GM12878 (cell line): ENCODE data around the gene HJURP. TPM values are rescaled to one million over a fixed set of nuclear protein-coding genes. Genes with fewer than 3 reads are reported as not detected.

ENCODE experiments used
- ATAC-seq: fragments of 200-7000 bp; cut with Tn5 transposase; 3 replicates; pipeline ENCODE4 v1.9.1; 2020; ENCODE audit warnings: mild to moderate bottlenecking, moderate library complexity
- BruUV-seq: library from RNA; stranded (reverse); fragments of 400-500 nt; replicated peaks from 2 replicates; lab custom pipeline; 2021; lab: Mats Ljungman, UMichigan
- CTCF ChIA-PET: fragments of 300-600 bp; sonication (Branson Sonifier 250); formaldehyde crosslinking; extraction: SDS; loops from one replicate; lab custom pipeline; 2021; ENCODE audit warnings: inconsistent platforms; lab: Yijun Ruan, JAX
- POLR2A ChIA-PET: fragments of 350-600 bp; formaldehyde crosslinking; extraction: SDS; loops from one replicate; lab custom pipeline; 2021; ENCODE audit warnings: inconsistent platforms; lab: Charles Lee
- RAD21 ChIA-PET: fragments of 300-600 bp; sonication (Branson Sonifier 250); formaldehyde crosslinking; loops from one replicate; lab custom pipeline; 2023; ENCODE audit warnings: antibody characterized with exemption; ENCODE audit not compliant: unreplicated experiment; lab: Charles Lee
- SMC1A ChIA-PET: fragments of 300-600 bp; sonication (Branson Sonifier 250); formaldehyde crosslinking; loops from one replicate; lab custom pipeline; 2023; ENCODE audit not compliant: unreplicated experiment, uncharacterized antibody; lab: Charles Lee
- DNase-seq: peaks from one replicate; pipeline ENCODE4 v3.0.0-alpha.2; 2011; ENCODE audit warnings: low read depth, low spot score
- FAIRE-seq: peaks from 3 replicates; lab custom pipeline; 2011; peaks lifted over from hg19 to GRCh38; lab: Jason Lieb, UNC
- H2AFZ ChIP-seq: 2 replicates; pipeline ENCODE4 v1.6.0; 2011; ENCODE audit warnings: low read depth, low read length, control low read depth; ENCODE audit not compliant: control insufficient read depth
- H3K27ac ChIP-seq: 2 replicates; pipeline ENCODE4 v1.5.1; 2011; ENCODE audit warnings: control low read depth; ENCODE audit not compliant: control insufficient read depth, insufficient read depth
- H3K27me3 ChIP-seq, 2 experiments: replicated peaks in 1 of 2; 2 replicates each; pipeline versions ENCODE4 v1.6.0 to v1.6.1; 2011; ENCODE audit warnings: low read length in 1 of 2; ENCODE audit not compliant: control insufficient read depth in 2 of 2, insufficient read depth in 2 of 2
- H3K36me3 ChIP-seq, 2 experiments: 2 replicates each; pipeline ENCODE4 v1.5.1; 2011; ENCODE audit warnings: low read length in 1 of 2; ENCODE audit not compliant: control insufficient read depth in 2 of 2, insufficient read depth in 2 of 2
- H3K4me1 ChIP-seq: 2 replicates; pipeline ENCODE4 v1.6.1; 2011; ENCODE audit warnings: mild to moderate bottlenecking, low read length, moderate library complexity, mixed read lengths; ENCODE audit not compliant: control insufficient read depth, insufficient read depth
- H3K4me2 ChIP-seq: 2 replicates; pipeline ENCODE4 v1.6.0; 2011; ENCODE audit warnings: control low read depth; ENCODE audit not compliant: control insufficient read depth, insufficient read depth
- H3K4me3 ChIP-seq: fragments of 200-600 bp; sonication (generic); 2 replicates; pipeline ENCODE4 v1.5.1; 2016
- H3K79me2 ChIP-seq: 2 replicates; pipeline ENCODE4 v1.6.0; 2011; ENCODE audit warnings: low read length; ENCODE audit not compliant: control insufficient read depth, insufficient read depth
- H3K9ac ChIP-seq: 2 replicates; pipeline ENCODE4 v1.8.0; 2011; ENCODE audit warnings: low read length, control low read depth, mixed read lengths; ENCODE audit not compliant: control insufficient read depth, insufficient read depth
- H3K9me3 ChIP-seq: replicated peaks from 3 replicates; pipeline ENCODE4 v1.5.1; 2011; ENCODE audit warnings: mild to moderate bottlenecking, low read length; ENCODE audit not compliant: control insufficient read depth, insufficient read depth
- H4K20me1 ChIP-seq: 2 replicates; pipeline ENCODE4 v1.6.0; 2011; ENCODE audit not compliant: control insufficient read depth, insufficient read depth
- BCL11A ChIP-seq: IDR thresholded peaks from 2 replicates; pipeline ENCODE4 v1.6.1; 2011; ENCODE audit warnings: low read depth, low read length
- DPF2 ChIP-seq: fragments of 450-650 bp; IDR thresholded peaks from 2 replicates; pipeline ENCODE4 v1.6.1; 2017; ENCODE audit warnings: mild to moderate bottlenecking
- IKZF2 ChIP-seq, 2 experiments: fragments of 450-650 bp; IDR thresholded peaks; 2 replicates each; pipeline ENCODE4 v1.6.1; 2017; ENCODE audit warnings: mild to moderate bottlenecking in 2 of 2, moderate library complexity in 2 of 2
- JUNB ChIP-seq: IDR thresholded peaks from 2 replicates; pipeline ENCODE4 v1.6.1; 2016; ENCODE audit warnings: antibody characterized with exemption, mild to moderate bottlenecking
- MEF2B ChIP-seq: fragments of 450-650 bp; IDR thresholded peaks from 2 replicates; pipeline ENCODE4 v1.6.1; 2018; ENCODE audit warnings: mild to moderate bottlenecking, moderate library complexity; ENCODE audit not compliant: partially characterized antibody, poor library complexity, severe bottlenecking
- NFXL1 ChIP-seq: fragments of 450-650 bp; IDR thresholded peaks from 2 replicates; pipeline ENCODE4 v1.6.1; 2017; ENCODE audit warnings: antibody characterized with exemption, mild to moderate bottlenecking, borderline replicate concordance
- NRF1 ChIP-seq: conservative IDR thresholded peaks from 2 replicates; pipeline ENCODE4 v1.6.1; 2011; ENCODE audit warnings: mild to moderate bottlenecking, low read depth, low read length, improper control_type of control experiment
- POU2F2 ChIP-seq: IDR thresholded peaks from 3 replicates; pipeline ENCODE4 v1.6.1; 2011; ENCODE audit warnings: low read depth, mild to moderate bottlenecking, low read length, borderline replicate concordance
- RAD21 ChIP-seq: IDR thresholded peaks from 2 replicates; pipeline ENCODE4 v1.6.1; 2011; ENCODE audit warnings: mild to moderate bottlenecking, low read depth, low read length, moderate library complexity; ENCODE audit not compliant: insufficient read depth
- RB1 ChIP-seq: fragments of 450-650 bp; formaldehyde crosslinking; IDR thresholded peaks from 2 replicates; pipeline ENCODE4 v1.6.1; 2017; ENCODE audit warnings: mild to moderate bottlenecking, borderline replicate concordance
- SIN3A ChIP-seq: IDR thresholded peaks from 2 replicates; pipeline ENCODE4 v1.6.1; 2012; ENCODE audit warnings: low read depth, low read length, improper control_type of control experiment
- SMC3 ChIP-seq: IDR thresholded peaks from 2 replicates; pipeline ENCODE4 v1.6.1; 2011; ENCODE audit warnings: low read length, improper control_type of control experiment, borderline replicate concordance
- SREBF2 ChIP-seq: IDR thresholded peaks from 2 replicates; pipeline ENCODE4 v1.6.1; 2012; ENCODE audit warnings: mild to moderate bottlenecking, low read length
- SUZ12 ChIP-seq: fragments of 200-600 bp; sonication (generic); IDR thresholded peaks from one replicate; pipeline ENCODE4 v1.6.1; 2018; ENCODE audit warnings: antibody characterized with exemption, mild to moderate bottlenecking; ENCODE audit not compliant: unreplicated experiment
- TBL1XR1 ChIP-seq: IDR thresholded peaks from 2 replicates; pipeline ENCODE4 v1.6.1; 2012; ENCODE audit warnings: low read depth, low read length, improper control_type of control experiment
- TCF12 ChIP-seq: IDR thresholded peaks from 2 replicates; pipeline ENCODE4 v1.6.1; 2011; ENCODE audit warnings: low read depth, mild to moderate bottlenecking, low read length
- TCF3 ChIP-seq: IDR thresholded peaks from 2 replicates; pipeline ENCODE4 v1.6.1; 2012; ENCODE audit warnings: low read depth, mild to moderate bottlenecking, low read length, borderline replicate concordance; ENCODE audit not compliant: insufficient read depth
- ZNF622 ChIP-seq: fragments of 450-650 bp; IDR thresholded peaks from 2 replicates; pipeline ENCODE4 v1.6.1; 2017; ENCODE audit warnings: mild to moderate bottlenecking, inconsistent platforms
- WGBS: methylation state at CpG from one replicate; pipeline ENCODE4 v1.1.6; 2016; ENCODE audit warnings: low lambda C conversion rate; ENCODE audit not compliant: insufficient replicate concordance, insufficient coverage; ENCODE audit errors: missing lambda C conversion rate; 5-methylcytosine and 5-hydroxymethylcytosine counted together
- in situ Hi-C: fragments of 300-500 bp; cut with MboI; formaldehyde crosslinking; loops from 9 replicates; pipeline ENCODE4 v1.14.3; 2018; ENCODE audit warnings: mixed read lengths
- intact Hi-C: fragments of 100-400 bp; cut with micrococcal nuclease; formaldehyde crosslinking; loops from one replicate; pipeline ENCODE4 v1.14.2; 2022; ENCODE audit not compliant: unreplicated experiment
- polyA plus RNA-seq, 11 experiments: library from polyadenylated mRNA; depleted of rRNA in 4 of 11; unstranded in 6 of 11; stranded (reverse) in 5 of 11; fragments of >200 nt; fragmentation: Nextera tagmentation in 4 of 11; fragmentation: Illumina TruSeq in 1 of 11; extraction: Ambion mirVana in 4 of 11; extraction: Trizol in 1 of 11; gene quantifications; 1 replicate in 1 of 11; 2 replicates in 10 of 11; pipeline versions ENCODE4 v1.2.1 to v1.2.3, GENCODE V29; 2011 to 2016; ENCODE audit warnings: inconsistent platforms in 2 of 11, missing spikeins in 2 of 11, low read depth in 1 of 11
- total RNA-seq, 4 experiments: library from RNA; depleted of rRNA in 3 of 4; stranded (reverse); fragments of >200 nt in 3 of 4; fragmentation: Illumina TruSeq in 1 of 4; extraction: Trizol in 1 of 4; gene quantifications; 2 replicates each; pipeline versions ENCODE4 v1.2.1 to v1.2.3, GENCODE V29; 2013 to 2021
- TF ChIP-seq, protein P1 (sequence below): IDR thresholded peaks from 2 replicates; pipeline ENCODE4 v1.6.1; 2011; ENCODE audit warnings: mild to moderate bottlenecking, low read depth, low read length, moderate library complexity; ENCODE audit not compliant: insufficient replicate concordance

Gene HJURP
- total and polyA plus RNA-seq, 10 of the 15 experiments (the other 5 are each of a cell fraction or from before 2014, with no cell fraction given), result 12.7 to 68.9 (median 44.4) TPM

DNA sequence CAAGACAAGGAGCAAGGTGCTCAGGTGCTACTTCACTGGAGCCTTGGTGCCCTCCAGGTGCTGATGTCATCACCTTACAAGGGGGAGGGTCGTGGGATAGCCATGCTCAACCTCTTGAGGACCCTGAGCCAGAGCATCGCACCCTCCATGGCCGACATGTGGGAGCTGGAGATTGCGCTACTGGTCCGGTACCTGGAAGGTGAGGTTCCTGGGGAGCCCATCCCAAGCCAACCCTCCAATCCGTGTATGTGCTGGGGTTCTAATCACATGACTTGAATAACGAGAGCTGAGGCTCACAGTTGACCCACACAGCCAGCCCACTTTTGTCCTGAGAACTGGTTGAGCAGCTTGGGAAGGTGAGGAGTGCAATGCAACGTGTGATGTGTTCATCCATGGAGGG, 50.3 kb downstream of the HJURP start:
- ChIA-PET CTCF (no interaction called here), POLR2A (no interaction called here), SMC1A (no interaction called here), RAD21 (no interaction called here)
- ATAC-seq (no peak), DNase-seq (no peak), FAIRE-seq (no peak)
- BruUV-seq, result no TSS peak
- Histone ChIP-seq H3K4me3 (no peak overlapping the region), H3K9me3 (no peaks in the 10 kb centered on the region), H2AFZ (no peak overlapping the region), H3K4me2 (no peak overlapping the region), H3K36me3 (no peaks in the 10 kb centered on the region), H4K20me1 (no peaks in the 10 kb centered on the region), H3K4me1 (no peaks in the 10 kb centered on the region), H3K9ac (no peak overlapping the region), H3K27me3 (no peaks in the 10 kb centered on the region; a peak in 2 of 4 replicates), H3K79me2 (no peaks in the 10 kb centered on the region), H3K27ac (no peak overlapping the region)
- intact Hi-C loops, result no loop called here
- TF ChIP-seq ZNF622 (no peak), JUNB (no peak), SUZ12 (no peak), TBL1XR1 (no peak), NFXL1 (no peak), RB1 (no peak)
- WGBS, result 49% methylated on average over 8 of the region's 8 CpGs
- in situ Hi-C loops, result no loop called here

DNA sequence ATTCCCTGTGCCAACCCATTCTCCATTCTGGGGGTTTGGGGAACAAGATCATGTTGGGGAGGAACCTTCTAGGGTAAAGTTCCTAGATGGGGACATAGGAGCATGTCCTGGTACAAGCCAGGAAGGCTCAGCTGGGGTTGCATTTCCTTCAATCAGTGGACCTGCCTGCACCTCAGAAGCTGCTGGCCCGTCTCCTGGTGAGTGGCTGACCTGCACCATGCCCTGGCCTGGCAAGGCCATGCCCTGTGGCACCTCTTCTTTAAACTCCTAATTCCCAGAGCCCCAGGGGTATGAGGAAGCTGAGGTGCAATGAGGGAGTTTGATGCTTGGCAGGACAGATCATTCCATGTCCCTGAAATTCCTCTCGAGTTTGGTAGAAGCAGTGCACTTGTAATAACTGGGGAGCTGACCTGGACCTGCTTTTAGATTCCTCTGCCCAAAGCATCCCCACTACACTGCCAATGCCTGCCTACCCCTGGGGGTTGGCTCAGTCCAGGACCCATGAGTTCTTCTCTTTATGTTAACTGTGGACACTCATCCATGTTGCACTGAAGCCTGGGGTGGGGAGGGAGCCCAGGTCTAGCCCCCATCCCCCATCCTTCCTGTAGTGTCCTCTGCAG, 50.9 kb downstream of the HJURP start:
- no peaks in the 10 kb centered on the region for H3K9me3 ChIP-seq
- FAIRE-seq (no peak), ATAC-seq (no peak), DNase-seq (no peak)
- ChIA-PET SMC1A (no interaction called here), RAD21 (no interaction called here), CTCF (no interaction called here), POLR2A (no interaction called here)
- no peaks in the 10 kb centered on the region for H3K36me3 ChIP-seq
- in situ Hi-C loops (no loop called here), intact Hi-C loops (no loop called here)
- H3K4me3 ChIP-seq, result no peak overlapping the region
- no TSS peak for BruUV-seq
- H2AFZ ChIP-seq, result no peak overlapping the region
- no peaks in the 10 kb centered on the region for H3K4me1 ChIP-seq
- no peaks in the 10 kb centered on the region for H4K20me1 ChIP-seq
- no peak overlapping the region for H3K9ac ChIP-seq
- WGBS, result 3% methylated on average over 2 of the region's 2 CpGs
- H3K27me3 ChIP-seq, result no peaks in the 10 kb centered on the region; a peak in 1 of 4 replicates
- H3K79me2 ChIP-seq, result no peaks in the 10 kb centered on the region
- H3K4me2 ChIP-seq, result no peak overlapping the region
- no peak overlapping the region for H3K27ac ChIP-seq
- no peak for TF ChIP-seq RAD21
- no peak for TF ChIP-seq TCF12
- TF ChIP-seq NRF1, result no peak
- TF ChIP-seq POU2F2, result no peak
- TF ChIP-seq SIN3A, result no peak
- no peak for TF ChIP-seq MEF2B
- no peak for TF ChIP-seq ZNF622
- TF ChIP-seq, protein P1, sequence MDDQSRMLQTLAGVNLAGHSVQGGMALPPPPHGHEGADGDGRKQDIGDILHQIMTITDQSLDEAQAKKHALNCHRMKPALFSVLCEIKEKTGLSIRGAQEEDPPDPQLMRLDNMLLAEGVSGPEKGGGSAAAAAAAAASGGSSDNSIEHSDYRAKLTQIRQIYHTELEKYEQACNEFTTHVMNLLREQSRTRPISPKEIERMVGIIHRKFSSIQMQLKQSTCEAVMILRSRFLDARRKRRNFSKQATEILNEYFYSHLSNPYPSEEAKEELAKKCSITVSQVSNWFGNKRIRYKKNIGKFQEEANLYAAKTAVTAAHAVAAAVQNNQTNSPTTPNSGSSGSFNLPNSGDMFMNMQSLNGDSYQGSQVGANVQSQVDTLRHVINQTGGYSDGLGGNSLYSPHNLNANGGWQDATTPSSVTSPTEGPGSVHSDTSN, result no peak
- TF ChIP-seq BCL11A, result no peak
- TF ChIP-seq TCF3, result no peak
- TF ChIP-seq JUNB, result no peak
- TF ChIP-seq DPF2, result no peak
- TF ChIP-seq SREBF2, result no peak
- no peak for TF ChIP-seq SMC3
- TF ChIP-seq IKZF2 (IDR thresholded peaks at IDR 0.05), result no peak
